ENCODE results near the gene MYB.
"Not testable (repeated sequence)": the region's sequence is repeated elsewhere in the genome, so short reads cannot be mapped to it uniquely, and the experiment has no call there.

Gene MYB

GRCh38 chr6:135180542-135181332 lies at the start of gene MYB:
TSS of gene MYB (plus strand) at chr6:135181308. CDS start at chr6:135181514, 206 bp downstream.
- DNase-seq (ENCODE audit: low read depth in 1 of 2, low spot score in 1 of 2): peak; percentile 49 to 57

- DNase-seq (ENCODE audit: low read depth in 1 of 2, low spot score in 1 of 2): no peak
Measured at GRCh38 chr6:135132776-135133175, 48.3 kb upstream of the MYB start.

GRCh38 chr6:135135835-135136234 lies 45.3 kb upstream of the MYB start:
- no peak for DNase-seq (ENCODE audit: low read depth in 1 of 2, low spot score in 1 of 2)

GRCh38 chr6:135137826-135138225 lies 43.3 kb upstream of the MYB start:
- DNase-seq (ENCODE audit: low read depth in 1 of 2, low spot score in 1 of 2): no peak

GRCh38 chr6:135141182-135141581 lies 39.9 kb upstream of the MYB start:
- DNase-seq (ENCODE audit: low read depth in 1 of 2, low spot score in 1 of 2): no peak

- no peak for DNase-seq (ENCODE audit: low read depth in 1 of 2, low spot score in 1 of 2)
Measured at GRCh38 chr6:135141728-135142127, 39.4 kb upstream of the MYB start.

- not testable (repeated sequence) for DNase-seq (ENCODE audit: low read depth in 1 of 2, low spot score in 1 of 2)
Measured at GRCh38 chr6:135142232-135142631, 38.9 kb upstream of the MYB start.

- DNase-seq (ENCODE audit: low read depth in 1 of 2, low spot score in 1 of 2): no peak
Measured at GRCh38 chr6:135144673-135145062, 36.4 kb upstream of the MYB start.

- DNase-seq (ENCODE audit: low read depth in 1 of 2, low spot score in 1 of 2): no peak
Measured at GRCh38 chr6:135145063-135145800, 35.9 kb upstream of the MYB start.

GRCh38 chr6:135146162-135146934 lies 34.8 kb upstream of the MYB start:
- DNase-seq (ENCODE audit: low read depth in 1 of 2, low spot score in 1 of 2): no peak

- DNase-seq (ENCODE audit: low read depth in 1 of 2, low spot score in 1 of 2): no peak
Measured at GRCh38 chr6:135147637-135148592, 33.2 kb upstream of the MYB start.

GRCh38 chr6:135148889-135149288 lies 32.2 kb upstream of the MYB start:
- DNase-seq (ENCODE audit: low read depth in 1 of 2, low spot score in 1 of 2): no peak

GRCh38 chr6:135149376-135149775 lies 31.7 kb upstream of the MYB start:
- no peak for DNase-seq (ENCODE audit: low read depth in 1 of 2, low spot score in 1 of 2)

GRCh38 chr6:135150481-135150880 lies 30.6 kb upstream of the MYB start:
- DNase-seq (ENCODE audit: low read depth in 1 of 2, low spot score in 1 of 2): not testable (repeated sequence)

GRCh38 chr6:135154125-135154524 lies 27.0 kb upstream of the MYB start:
- DNase-seq (ENCODE audit: low read depth in 1 of 2, low spot score in 1 of 2): not testable (repeated sequence)

- DNase-seq (ENCODE audit: low read depth in 1 of 2, low spot score in 1 of 2): no peak
Measured at GRCh38 chr6:135158397-135158796, 22.7 kb upstream of the MYB start.

GRCh38 chr6:135159531-135159930 lies 21.6 kb upstream of the MYB start:
- no peak for DNase-seq (ENCODE audit: low read depth in 1 of 2, low spot score in 1 of 2)

GRCh38 chr6:135161411-135162395 lies 19.4 kb upstream of the MYB start:
- DNase-seq (ENCODE audit: low read depth in 1 of 2, low spot score in 1 of 2): no peak

- peak in 1 of 2 donors; percentile 17 for DNase-seq (ENCODE audit: low read depth in 1 of 2, low spot score in 1 of 2)
Measured at GRCh38 chr6:135162678-135163439, 18.2 kb upstream of the MYB start.

All from activated CD4-positive, alpha-beta T cell treated with anti-CD3 and anti-CD28 coated beads, Interleukin-2, amount 50 U/mL, for 24 hours (primary cell).